A375 (cell line): ENCODE measurements around the gene SLC1A2. TPM values are rescaled to one million over a fixed set of nuclear protein-coding genes. Genes with fewer than 3 reads are reported as not detected.

Experiments
- small RNA-seq: library from RNA; depleted of rRNA; stranded (forward); fragments of <200 nt; gene quantifications from one replicate; pipeline ENCODE3, GENCODE V24; 2014
- total RNA-seq: library from RNA; depleted of rRNA; stranded (reverse); fragments of >200 nt; shearing (Covaris generic); gene quantifications from 2 replicates; pipeline ENCODE4 v1.2.3, GENCODE V29; 2014; rRNA removed

The SLC1A2 gene
- total RNA-seq = not detected in 2 replicates

GRCh38 chr11:35419184-35419829 lies at the start of gene SLC1A2:
SLC1A2 (minus strand) TSS chr11:35419558; CDS start chr11:35418966, 592 bp downstream.

Small RNA genes within 50 kb of the gene (small RNA-seq; reads per million reads assigned to genes)
- not detected for gene AC090625.1

Other genes with a start within 250 kb of the SLC1A2 start
- not detected in 2 replicates for gene PAMR1, start 106.1 kb upstream of the SLC1A2 start, total RNA-seq
- gene FJX1, start 198.9 kb upstream of the SLC1A2 start, total RNA-seq = 43.2 and 44.0 TPM in 2 replicates
- 26.1 and 39.2 TPM in 2 replicates for gene TRIM44, start 243.2 kb upstream of the SLC1A2 start, total RNA-seq